Measurements from ENCODE around the gene TEKTIP1.

GRCh38 chr19:3517638-3518037 is 21.3 kb upstream of the TEKTIP1 start:
- TF ChIP-seq CTCF (IDR thresholded peaks at IDR 0.05) (no peak), POLR2A (IDR thresholded peaks at IDR 0.05) (no peak), EP300 (IDR thresholded peaks at IDR 0.05) (no peak)
